ENCODE results near the gene CPXM2.

The CPXM2 gene

DNA sequence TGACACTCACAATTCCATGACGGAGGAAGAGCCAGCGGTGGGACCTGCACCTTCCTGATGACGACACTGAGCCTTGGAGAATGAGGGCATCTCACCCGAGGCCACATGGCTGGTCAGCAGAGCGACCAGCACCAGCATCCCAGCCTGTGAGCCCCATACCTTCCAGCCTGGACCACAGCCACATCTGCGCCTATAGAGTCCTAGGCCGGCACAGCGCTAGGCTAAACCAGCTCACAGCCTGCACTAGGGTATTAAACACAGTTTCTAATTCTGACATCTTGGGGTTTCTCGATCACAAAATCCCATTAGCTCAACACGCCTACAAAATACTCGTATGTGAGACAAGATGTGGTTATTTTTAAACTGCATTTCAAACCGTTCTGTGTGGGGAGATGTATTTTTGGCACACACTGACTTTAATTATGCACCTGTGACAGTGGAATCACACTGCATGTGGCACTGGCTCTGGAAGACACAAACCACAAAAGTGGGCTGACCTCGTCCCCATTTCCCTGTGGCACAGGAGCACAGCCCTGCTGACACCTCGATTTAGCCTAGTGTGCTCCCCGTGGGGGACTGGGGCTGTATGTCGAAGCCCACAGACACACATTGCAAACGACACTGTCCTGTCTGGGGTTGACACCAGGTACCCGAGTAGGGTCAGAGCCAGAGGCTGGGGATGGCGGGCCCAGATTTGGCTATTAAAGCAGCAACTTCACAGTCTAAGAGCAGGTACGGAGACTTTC is 32.5 kb downstream of the CPXM2 start:
- TF ChIP-seq POLR2AphosphoS5 (IDR thresholded peaks at IDR 0.05; ENCODE audit: low read depth, low read length) (no peak), SPI1 (IDR thresholded peaks at IDR 0.05; ENCODE audit: low read depth, low read length) (no peak), POLR2A (IDR thresholded peaks at IDR 0.05; ENCODE audit: low read depth, low read length) (no peak), POU2F2 (IDR thresholded peaks at IDR 0.05; ENCODE audit: low read depth, low read length) (no peak), PAX5 (IDR thresholded peaks at IDR 0.05; ENCODE audit: insufficient read depth, low read length, severe bottlenecking) (no peak), TAF1 (IDR thresholded peaks at IDR 0.05; ENCODE audit: low read depth, low read length) (no peak)
- FAIRE-seq (no peak), DNase-seq (ENCODE audit: insufficient read length, low spot score) (no peak)

GRCh38 chr10:123858077-123858681 is 33.4 kb downstream of the CPXM2 start:
- FAIRE-seq (no peak), DNase-seq (ENCODE audit: insufficient read length, low spot score) (no peak)
- no peak for TF ChIP-seq SPI1 (IDR thresholded peaks at IDR 0.05; ENCODE audit: low read depth, low read length)
- TF ChIP-seq POU2F2 (IDR thresholded peaks at IDR 0.05; ENCODE audit: low read depth, low read length): no peak
- no peak for TF ChIP-seq PAX5 (IDR thresholded peaks at IDR 0.05; ENCODE audit: insufficient read depth, low read length, severe bottlenecking)
- no peak for TF ChIP-seq TAF1 (IDR thresholded peaks at IDR 0.05; ENCODE audit: low read depth, low read length)
- TF ChIP-seq POLR2AphosphoS5 (IDR thresholded peaks at IDR 0.05; ENCODE audit: low read depth, low read length): no peak
- TF ChIP-seq POLR2A (IDR thresholded peaks at IDR 0.05; ENCODE audit: low read depth, low read length): no peak

- no peak for FAIRE-seq
- TF ChIP-seq SPI1 (IDR thresholded peaks at IDR 0.05; ENCODE audit: low read depth, low read length): no peak
- TF ChIP-seq POLR2AphosphoS5 (IDR thresholded peaks at IDR 0.05; ENCODE audit: low read depth, low read length): no peak
- TF ChIP-seq POU2F2 (IDR thresholded peaks at IDR 0.05; ENCODE audit: low read depth, low read length): no peak
- TF ChIP-seq PAX5 (IDR thresholded peaks at IDR 0.05; ENCODE audit: insufficient read depth, low read length, severe bottlenecking): no peak
- TF ChIP-seq POLR2A (IDR thresholded peaks at IDR 0.05; ENCODE audit: low read depth, low read length): no peak
- TF ChIP-seq TAF1 (IDR thresholded peaks at IDR 0.05; ENCODE audit: low read depth, low read length): no peak
These were observed 34.0 kb downstream of the CPXM2 start for GRCh38 chr10:123857616-123858015.

DNA sequence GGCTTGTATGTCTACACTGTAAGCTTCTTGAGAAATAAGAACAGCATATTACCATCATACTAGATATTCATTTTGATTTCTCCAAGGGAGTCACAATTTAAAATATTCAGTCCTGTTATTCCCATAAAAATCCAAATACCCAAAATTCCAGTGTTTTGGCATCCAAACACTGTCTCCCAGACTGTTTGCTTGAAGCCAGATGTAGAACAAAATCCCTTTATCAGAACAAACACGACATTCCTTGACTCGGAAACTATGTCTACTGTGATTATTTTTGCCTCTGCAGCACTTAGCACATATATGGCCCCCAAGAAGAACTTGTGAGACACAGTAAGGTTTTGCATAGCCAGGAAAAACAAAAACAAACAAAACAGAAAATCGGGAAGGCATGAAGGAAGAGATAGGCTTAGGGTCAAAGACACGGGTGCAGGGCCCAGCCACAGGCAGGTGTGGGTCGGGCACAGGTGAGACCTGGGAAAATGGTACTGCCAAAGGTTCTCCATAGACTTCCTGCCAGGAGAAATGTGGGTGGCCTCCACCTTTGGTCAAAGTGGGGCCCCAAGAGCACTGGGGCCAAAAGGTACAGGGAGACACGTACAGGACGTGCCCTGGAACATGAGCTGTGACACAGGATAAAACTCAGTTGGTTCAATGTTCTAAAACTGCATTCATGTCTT is 36.5 kb downstream of the CPXM2 start:
- TF ChIP-seq TAF1 (IDR thresholded peaks at IDR 0.05; ENCODE audit: low read depth, low read length) (no peak), PAX5 (IDR thresholded peaks at IDR 0.05; ENCODE audit: insufficient read depth, low read length, severe bottlenecking) (no peak), SPI1 (IDR thresholded peaks at IDR 0.05; ENCODE audit: low read depth, low read length) (no peak), POU2F2 (IDR thresholded peaks at IDR 0.05; ENCODE audit: low read depth, low read length) (no peak), POLR2AphosphoS5 (IDR thresholded peaks at IDR 0.05; ENCODE audit: low read depth, low read length) (no peak), POLR2A (IDR thresholded peaks at IDR 0.05; ENCODE audit: low read depth, low read length) (no peak)
- DNase-seq (ENCODE audit: insufficient read length, low spot score) (no peak), FAIRE-seq (no peak)

More at GRCh38 chr10:123857616-123858015, 34.0 kb downstream of the CPXM2 start:
- DNase-seq (ENCODE audit: insufficient read length, low spot score): no peak

- no peak for DNase-seq (ENCODE audit: insufficient read length, low spot score)
- TF ChIP-seq POLR2AphosphoS5 (IDR thresholded peaks at IDR 0.05; ENCODE audit: low read depth, low read length): no peak
- no peak for TF ChIP-seq POLR2A (IDR thresholded peaks at IDR 0.05; ENCODE audit: low read depth, low read length)
- no peak for TF ChIP-seq TAF1 (IDR thresholded peaks at IDR 0.05; ENCODE audit: low read depth, low read length)
- TF ChIP-seq PAX5 (IDR thresholded peaks at IDR 0.05; ENCODE audit: insufficient read depth, low read length, severe bottlenecking): no peak
- no peak for TF ChIP-seq POU2F2 (IDR thresholded peaks at IDR 0.05; ENCODE audit: low read depth, low read length)
- no peak for TF ChIP-seq SPI1 (IDR thresholded peaks at IDR 0.05; ENCODE audit: low read depth, low read length)
- FAIRE-seq: no peak
These were observed 37.1 kb downstream of the CPXM2 start for GRCh38 chr10:123854498-123854897.

DNA sequence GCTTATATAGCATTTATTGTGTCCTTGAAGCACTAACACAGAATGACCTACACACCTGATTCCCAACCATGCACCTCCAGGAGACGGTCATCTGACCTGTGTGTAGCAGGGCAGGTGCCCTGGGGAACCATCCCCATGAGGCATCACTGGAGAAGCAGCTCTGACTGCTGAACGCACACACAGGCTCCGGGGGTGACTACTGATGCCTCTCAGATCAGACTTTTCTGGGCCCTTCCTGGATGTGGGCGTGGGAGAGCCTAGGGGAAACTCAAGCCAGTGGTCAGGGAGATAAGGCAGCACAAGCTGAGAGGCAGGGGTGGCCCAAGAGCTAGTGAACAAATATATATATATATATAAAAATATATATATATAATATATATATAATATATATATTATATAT is 37.6 kb downstream of the CPXM2 start:
- DNase-seq (ENCODE audit: insufficient read length, low spot score) (no peak), FAIRE-seq (no peak)
- TF ChIP-seq POLR2A (IDR thresholded peaks at IDR 0.05; ENCODE audit: low read depth, low read length) (no peak), TAF1 (IDR thresholded peaks at IDR 0.05; ENCODE audit: low read depth, low read length) (no peak), POU2F2 (IDR thresholded peaks at IDR 0.05; ENCODE audit: low read depth, low read length) (no peak), PAX5 (IDR thresholded peaks at IDR 0.05; ENCODE audit: insufficient read depth, low read length, severe bottlenecking) (no peak), SPI1 (IDR thresholded peaks at IDR 0.05; ENCODE audit: low read depth, low read length) (no peak), POLR2AphosphoS5 (IDR thresholded peaks at IDR 0.05; ENCODE audit: low read depth, low read length) (no peak)

GRCh38 chr10:123852411-123852951 is 39.1 kb downstream of the CPXM2 start:
- no peak for FAIRE-seq
- no peak for DNase-seq (ENCODE audit: insufficient read length, low spot score)
- TF ChIP-seq POLR2A (IDR thresholded peaks at IDR 0.05; ENCODE audit: low read depth, low read length) (no peak), POU2F2 (IDR thresholded peaks at IDR 0.05; ENCODE audit: low read depth, low read length) (no peak), POLR2AphosphoS5 (IDR thresholded peaks at IDR 0.05; ENCODE audit: low read depth, low read length) (no peak), TAF1 (IDR thresholded peaks at IDR 0.05; ENCODE audit: low read depth, low read length) (no peak), SPI1 (IDR thresholded peaks at IDR 0.05; ENCODE audit: low read depth, low read length) (no peak), PAX5 (IDR thresholded peaks at IDR 0.05; ENCODE audit: insufficient read depth, low read length, severe bottlenecking) (no peak)

DNA sequence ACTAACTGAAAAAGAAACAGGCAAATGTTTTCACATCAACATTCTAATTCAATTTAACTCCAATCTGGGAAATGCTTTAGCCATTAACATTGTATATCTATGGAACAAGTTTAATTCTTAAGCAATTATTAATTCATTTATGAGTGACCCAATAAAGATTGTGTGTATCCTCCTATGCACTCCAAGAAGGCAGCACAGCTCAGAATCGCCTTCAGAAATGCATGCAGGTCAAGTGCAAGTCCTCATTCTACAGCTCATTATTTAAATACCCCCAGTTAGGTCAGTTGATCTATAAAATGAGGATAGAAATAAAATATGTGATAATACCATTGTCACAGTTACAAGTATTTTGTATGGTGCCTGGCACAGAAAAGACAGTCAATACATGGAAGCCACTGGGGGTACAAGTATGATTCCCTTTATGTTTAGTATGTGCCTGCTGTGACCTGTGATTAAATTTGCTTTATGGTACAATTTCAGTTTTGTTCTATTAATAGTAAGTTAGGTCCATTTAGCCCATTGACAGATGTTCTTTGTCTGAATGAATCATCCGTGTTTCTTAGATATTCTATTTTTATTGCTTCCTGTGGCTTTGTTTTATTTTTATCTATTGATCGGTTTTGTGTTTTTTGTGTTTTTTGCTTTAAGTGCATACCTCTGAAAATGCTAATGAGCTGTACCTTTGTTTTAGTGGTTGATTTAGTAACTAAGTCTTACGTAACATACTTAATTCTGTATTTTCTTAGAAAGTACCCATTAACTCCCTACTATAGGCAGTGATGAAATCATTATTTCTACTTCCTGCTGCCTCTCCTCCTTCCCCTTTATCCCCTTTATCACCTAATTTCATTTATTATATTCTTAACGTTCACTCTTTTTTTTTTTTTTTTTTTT is 42.8 kb downstream of the CPXM2 start:
- FAIRE-seq (no peak), DNase-seq (ENCODE audit: insufficient read length, low spot score) (no peak)
- TF ChIP-seq POLR2A (IDR thresholded peaks at IDR 0.05; ENCODE audit: low read depth, low read length): no peak
- no peak for TF ChIP-seq TAF1 (IDR thresholded peaks at IDR 0.05; ENCODE audit: low read depth, low read length)
- no peak for TF ChIP-seq PAX5 (IDR thresholded peaks at IDR 0.05; ENCODE audit: insufficient read depth, low read length, severe bottlenecking)
- TF ChIP-seq POLR2AphosphoS5 (IDR thresholded peaks at IDR 0.05; ENCODE audit: low read depth, low read length): no peak
- no peak for TF ChIP-seq POU2F2 (IDR thresholded peaks at IDR 0.05; ENCODE audit: low read depth, low read length)
- no peak for TF ChIP-seq SPI1 (IDR thresholded peaks at IDR 0.05; ENCODE audit: low read depth, low read length)
